Heart left ventricle (tissue), 16 donors: Measurements from ENCODE around the gene PDRG1. TPM values are rescaled to one million over a fixed set of nuclear protein-coding genes. Genes with fewer than 3 reads are reported as not detected.
"Not testable (repeated sequence)": the region's sequence is repeated elsewhere in the genome, so short reads cannot be mapped to it uniquely, and the experiment has no call there.

Source experiments
- ATAC-seq, 4 donors: fragments of 200-7000 bp; cut with Tn5 transposase; one replicate each; pipeline ENCODE4 v1.9.1; 2020 to 2022; ENCODE audit warnings: moderate library complexity in 4 of 4, mild to moderate bottlenecking in 3 of 4, moderate number of reproducible peaks in 1 of 4
- DNase-seq, 5 donors: peaks; one replicate each; pipeline ENCODE4 v3.0.0-alpha.2; 2020
- H3K27ac ChIP-seq, 12 donors: fragments of 200-600 bp; sonication (generic) in 4 of 12; one replicate each; pipeline versions ENCODE4 v1.5.0 to v1.8.0; 2016 to 2022; ENCODE audit warnings: mild to moderate bottlenecking in 2 of 12
- H3K27me3 ChIP-seq, 9 donors: fragments of 200-600 bp; sonication (generic) in 2 of 9; one replicate each; pipeline versions ENCODE4 v1.5.1 to v1.8.0; 2016 to 2022; ENCODE audit warnings: mild to moderate bottlenecking in 3 of 9
- H3K36me3 ChIP-seq, 9 donors: fragments of 200-600 bp; sonication (generic) in 2 of 9; one replicate each; pipeline versions ENCODE4 v1.5.0 to v1.8.0; 2018 to 2022; ENCODE audit warnings: mild to moderate bottlenecking in 2 of 9
- H3K4me1 ChIP-seq, 12 donors: fragments of 200-600 bp; sonication (generic) in 4 of 12; one replicate each; pipeline versions ENCODE4 v1.5.0 to v1.8.0; 2016 to 2022; ENCODE audit warnings: mild to moderate bottlenecking in 3 of 12
- H3K4me3 ChIP-seq, 12 donors: fragments of 200-600 bp; sonication (generic) in 4 of 12; one replicate each; pipeline versions ENCODE4 v1.5.0 to v1.8.0; 2017 to 2022; ENCODE audit warnings: mild to moderate bottlenecking in 9 of 12, moderate library complexity in 4 of 12
- H3K9me3 ChIP-seq, 12 donors: fragments of 200-600 bp; sonication (generic) in 4 of 12; one replicate each; pipeline versions ENCODE4 v1.5.0 to v1.8.0; 2016 to 2022; ENCODE audit warnings: mild to moderate bottlenecking in 1 of 12
- CTCF ChIP-seq, 12 donors: fragments of 200-600 bp; sonication (generic) in 4 of 12; IDR thresholded peaks; one replicate each; pipeline versions ENCODE4 v1.5.0 to v1.8.0; 2018 to 2022; ENCODE audit warnings: antibody characterized with exemption in 12 of 12, mild to moderate bottlenecking in 5 of 12
- POLR2A ChIP-seq, 2 donors: fragments of 450-650 bp; IDR thresholded peaks; one replicate each; pipeline ENCODE4 v1.6.1; 2017; ENCODE audit warnings: antibody characterized with exemption in 2 of 2, mild to moderate bottlenecking in 2 of 2, moderate library complexity in 2 of 2
- WGBS, 4 donors: extraction: QIAGEN DNeasy Blood & Tissue Kit in 2 of 4; methylation state at CpG; one replicate each; pipeline versions ENCODE4 v1.1.5 to v1.1.7; 2013 to 2018; 5-methylcytosine and 5-hydroxymethylcytosine counted together
- intact Hi-C, 10 donors: fragments of 100-400 bp; cut with DNase I; formaldehyde crosslinking; loops; one replicate each; pipeline versions ENCODE4 v1.11.1 to v1.14.2; 2022
- polyA plus RNA-seq, 2 donors: library from polyadenylated mRNA; stranded (reverse); fragments of 200-250 nt; gene quantifications; one replicate each; pipeline ENCODE4 v1.2.3, GENCODE V29; 2013
- total RNA-seq, 9 donors: library from RNA; depleted of rRNA in 2 of 9; stranded (reverse); fragments of >200 nt in 2 of 9; fragmentation: NEBNext Ultra II Directional in 3 of 9; extraction: Animal tissue kit (Norgen Biotek cat#: 25700) in 3 of 9; gene quantifications; one replicate each; pipeline versions ENCODE4 v1.1.0 to v1.2.4, GENCODE V29; 2016 to 2023
- donor health status: ischemic (EF 13 %, LVEDD 7.1; RV severe dilation, severe dysfunction).
- donor health status: healthy with polysubstance abuse.
- donor health status: DM: no; HTN: yes; CAD: no.
- donor health status: DM: no; HTN: no; CAD: no.
- donor health status: ischemic (EF 25% LVEDD 6.9; RV normal size, moderate dysfunction).
- donor health status: ischemic (EF 25% LVEDD 5.7; RV mildly dilated, moderate dysfunction).
- donor health status: healthy.
- donor health status: DM: yes; HTN: yes; CAD: no.
- donor health status: ischemic (EF 35%, LVEDD 5.7; RV mildly dilated, moderate dysfunction).
- donor health status: nonischemic (EF 11% LVEDD 7.7; RV severe dilation, severe dysfunction).
- donor health status: DM: yes; HTN: yes; CAD: no.
- donor health status: PGD.
- donor health status: ischemic (EF 29% LVEDD 5.4; RV normal size, mild dysfunction).
- donor health status: nonischemic (EF 23%, LVEDD 6.1; RV moderate dilation, normal function).

PDRG1 gene
- total and polyA plus RNA-seq, 11 donors: 5.2 to 15.2 (median 7.6) TPM

GRCh38 chr20:31920275-31920855 is 31.5 kb downstream of the PDRG1 start:
- Histone ChIP-seq H3K4me1 (no peaks in the 10 kb centered on the region), H3K27ac (no peak overlapping the region), H3K27me3 (peaks cover 0 to 6% (median 0%) of the 10 kb centered on the region in 9 donors), H3K36me3 (no peaks in the 10 kb centered on the region), H3K9me3 (no peaks in the 10 kb centered on the region), H3K4me3 (no peak overlapping the region)
- DNase-seq (no peak), ATAC-seq (no peak)
- intact Hi-C loops: no loop called here
- no peak for TF ChIP-seq CTCF (IDR thresholded peaks at IDR 0.05)
- TF ChIP-seq POLR2A (IDR thresholded peaks at IDR 0.05): no peak
- WGBS, 4 donors: 60 to 74% (median 73%) methylated on average over 7 to 11 of the region's 11 CpGs

- intact Hi-C loops: no loop called here
- H3K4me1 ChIP-seq: no peaks in the 10 kb centered on the region
- ATAC-seq (no peak), DNase-seq (no peak)
- no peak overlapping the region for H3K27ac ChIP-seq
- peaks cover 0 to 6% (median 0%) of the 10 kb centered on the region in 9 donors for H3K27me3 ChIP-seq
- H3K9me3 ChIP-seq: no peaks in the 10 kb centered on the region
- 30 to 49% (median 44%) methylated on average over 4 to 6 of the region's 6 CpGs for WGBS, 4 donors
- TF ChIP-seq CTCF (IDR thresholded peaks at IDR 0.05): no peak
- TF ChIP-seq POLR2A (IDR thresholded peaks at IDR 0.05): no peak
- H3K36me3 ChIP-seq: no peaks in the 10 kb centered on the region
- H3K4me3 ChIP-seq: no peak overlapping the region
These were observed 32.3 kb downstream of the PDRG1 start for GRCh38 chr20:31919410-31920155.

GRCh38 chr20:31918466-31919105 is 33.3 kb downstream of the PDRG1 start:
- no peaks in the 10 kb centered on the region for H3K9me3 ChIP-seq
- H3K27ac ChIP-seq: peak overlapping the region in 1 of 12 donors; percentile 13
- peaks cover 0 to 6% (median 0%) of the 10 kb centered on the region in 9 donors for H3K27me3 ChIP-seq
- WGBS, 4 donors: 73 to 77% (median 74%) methylated on average over 7 of the region's 7 CpGs
- DNase-seq (no peak), ATAC-seq (no peak)
- no peak overlapping the region for H3K4me3 ChIP-seq
- intact Hi-C loops: no loop called here
- no peaks in the 10 kb centered on the region for H3K4me1 ChIP-seq
- no peak for TF ChIP-seq POLR2A (IDR thresholded peaks at IDR 0.05)
- no peak for TF ChIP-seq CTCF (IDR thresholded peaks at IDR 0.05)
- no peaks in the 10 kb centered on the region for H3K36me3 ChIP-seq

GRCh38 chr20:31917962-31918412 is 33.9 kb downstream of the PDRG1 start:
- H3K36me3 ChIP-seq, H3K27me3 ChIP-seq, H3K4me1 ChIP-seq, H3K9me3 ChIP-seq, H3K4me3 ChIP-seq, ATAC-seq, intact Hi-C loops, DNase-seq: not testable (repeated sequence)
- peak overlapping the region in 1 of 12 donors; percentile 13 for H3K27ac ChIP-seq
- WGBS, 4 donors: 5 to 9% (median 6%) methylated on average over 7 of the region's 7 CpGs
